NK-92 (cell line): ENCODE results near the gene MYOCOS.
"Not testable (repeated sequence)": the region's sequence is repeated elsewhere in the genome, so short reads cannot be mapped to it uniquely, and the experiment has no call there.

Source experiments
- DNase-seq: peaks from one replicate; lab custom pipeline; 2025; ENCODE audit not compliant: unreplicated experiment; lab: John Stamatoyannopoulos, UW

Gene MYOCOS

GRCh38 chr1:171656206-171656605 is 34.2 kb downstream of the MYOCOS start:
- DNase-seq, result not testable (repeated sequence)

- no peak for DNase-seq
Measured at GRCh38 chr1:171661076-171661650, 39.1 kb downstream of the MYOCOS start.

DNA sequence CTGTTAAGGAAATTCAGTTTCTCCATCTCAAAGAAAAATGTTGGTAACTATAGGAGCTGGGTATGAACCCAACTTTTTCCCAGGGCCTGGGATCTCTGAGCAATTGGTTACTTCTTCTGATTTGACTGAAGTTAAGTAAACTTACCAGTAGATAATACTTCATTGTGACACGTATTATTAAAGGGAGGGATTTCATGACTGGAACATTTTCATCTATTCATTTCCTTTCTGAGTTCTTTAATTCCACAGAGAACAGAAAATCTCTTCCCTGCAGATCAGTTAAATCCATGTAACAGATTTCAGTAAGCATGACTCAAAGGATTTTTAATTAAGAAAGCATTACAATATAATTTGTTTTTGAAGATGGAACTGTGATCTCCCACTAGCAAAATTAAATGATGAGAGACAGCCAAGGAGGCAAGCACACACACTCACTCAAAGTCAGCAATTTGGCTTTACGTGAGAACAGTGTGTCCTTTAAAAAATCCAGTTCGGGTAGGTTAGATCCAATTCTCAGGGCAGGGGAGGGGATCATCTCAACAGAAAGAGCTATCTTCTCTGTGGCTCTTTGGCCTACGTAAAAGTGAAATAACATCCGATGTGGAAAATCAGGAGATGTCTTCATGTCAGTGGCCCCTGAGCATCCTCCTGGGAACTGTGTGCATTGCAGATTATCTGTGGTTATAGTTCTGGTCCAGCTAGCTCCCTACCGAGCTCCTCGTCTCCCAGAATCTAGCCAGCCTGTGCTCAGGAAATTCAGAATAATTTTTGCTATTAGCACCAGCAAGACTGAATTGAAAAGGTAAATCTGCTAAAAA is 41.2 kb downstream of the MYOCOS start:
- no peak for DNase-seq

DNA sequence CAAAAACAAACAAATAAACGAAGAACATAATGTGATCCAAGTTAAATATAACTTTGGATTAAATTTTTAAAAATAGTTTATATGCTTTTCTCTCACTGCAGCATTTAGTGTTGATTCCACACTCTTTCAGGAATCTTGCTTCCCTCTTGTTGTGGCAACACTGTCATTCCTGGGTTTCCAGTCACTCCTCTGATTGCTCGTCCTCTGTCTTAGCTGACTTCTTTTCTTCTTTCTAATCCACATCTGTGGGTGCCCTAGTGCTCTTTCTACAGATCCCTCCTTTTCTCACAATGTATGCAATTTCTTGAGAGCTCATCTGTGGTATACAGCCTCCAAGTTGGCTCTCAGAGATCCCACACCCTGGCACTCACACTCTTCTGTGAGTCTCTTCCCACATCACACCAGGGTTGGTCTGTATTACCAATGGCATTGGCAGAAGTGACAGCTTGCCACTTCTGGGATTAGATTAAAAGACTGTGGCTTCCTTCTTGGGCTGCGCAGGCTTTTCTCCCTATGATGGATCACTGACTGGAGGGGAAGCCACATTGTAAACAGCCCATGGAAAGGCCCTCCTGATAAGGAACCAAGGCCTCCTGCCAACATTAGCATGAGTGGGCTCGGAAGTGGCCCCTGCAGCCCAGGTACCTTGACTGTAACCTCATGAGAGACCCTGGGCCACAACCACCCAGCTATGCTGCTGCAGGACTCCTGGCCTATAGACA is 42.0 kb downstream of the MYOCOS start:
- no peak for DNase-seq

- no peak for DNase-seq
Measured at GRCh38 chr1:171664976-171665375, 42.9 kb downstream of the MYOCOS start.

DNA sequence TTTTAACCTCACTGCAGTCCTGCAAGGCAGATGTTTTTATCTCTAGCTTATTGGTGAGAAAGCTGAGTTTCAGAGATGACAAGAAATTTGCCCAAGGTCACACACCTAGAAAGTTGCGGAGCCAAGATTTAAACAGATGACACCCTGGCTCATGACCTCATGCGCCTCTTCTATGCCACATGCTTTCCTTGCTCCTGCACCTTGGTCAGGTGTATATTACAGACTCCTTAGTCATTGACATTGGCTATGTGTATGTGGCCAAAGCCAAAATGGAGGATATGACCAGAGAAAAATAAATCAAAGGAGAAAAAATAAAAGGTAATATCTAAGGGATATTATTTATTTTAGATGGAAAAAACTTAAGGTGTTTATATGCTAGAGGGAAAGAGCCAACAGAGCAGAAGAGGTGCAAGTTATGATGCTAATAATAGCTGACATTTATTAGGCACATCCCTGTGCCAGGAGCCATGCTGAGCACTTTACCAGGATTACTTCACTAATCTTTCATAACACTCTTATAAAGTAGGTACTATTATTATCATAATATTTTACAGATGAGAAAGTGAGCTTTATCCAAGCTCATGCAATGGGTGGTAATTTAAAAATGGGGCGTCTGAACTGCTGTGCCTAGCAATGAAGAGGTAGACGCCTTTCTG is 44.2 kb downstream of the MYOCOS start:
- no peak for DNase-seq

GRCh38 chr1:171668372-171668771 is 46.3 kb downstream of the MYOCOS start:
- DNase-seq, result no peak

DNA sequence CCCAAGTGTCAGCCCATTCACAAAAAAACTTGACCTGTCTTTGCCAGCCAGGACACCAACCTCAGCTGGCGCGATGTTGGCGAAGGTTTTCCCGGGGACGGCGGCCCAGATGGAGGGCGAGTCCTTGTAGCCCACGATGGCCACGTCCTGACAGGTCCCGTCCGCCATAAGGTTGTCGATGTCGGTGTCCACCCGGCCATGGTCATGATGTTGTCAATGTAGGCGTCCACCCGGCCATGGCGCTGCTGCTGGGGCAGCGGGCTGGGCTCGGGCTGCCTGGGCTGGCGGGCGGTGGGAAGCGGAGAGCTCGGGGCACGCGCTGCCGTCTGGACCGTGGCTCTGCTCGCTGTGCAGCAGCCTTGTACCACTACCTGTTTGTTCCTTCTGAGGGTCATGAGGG is 48.7 kb downstream of the MYOCOS start:
- no peak for DNase-seq

DNA sequence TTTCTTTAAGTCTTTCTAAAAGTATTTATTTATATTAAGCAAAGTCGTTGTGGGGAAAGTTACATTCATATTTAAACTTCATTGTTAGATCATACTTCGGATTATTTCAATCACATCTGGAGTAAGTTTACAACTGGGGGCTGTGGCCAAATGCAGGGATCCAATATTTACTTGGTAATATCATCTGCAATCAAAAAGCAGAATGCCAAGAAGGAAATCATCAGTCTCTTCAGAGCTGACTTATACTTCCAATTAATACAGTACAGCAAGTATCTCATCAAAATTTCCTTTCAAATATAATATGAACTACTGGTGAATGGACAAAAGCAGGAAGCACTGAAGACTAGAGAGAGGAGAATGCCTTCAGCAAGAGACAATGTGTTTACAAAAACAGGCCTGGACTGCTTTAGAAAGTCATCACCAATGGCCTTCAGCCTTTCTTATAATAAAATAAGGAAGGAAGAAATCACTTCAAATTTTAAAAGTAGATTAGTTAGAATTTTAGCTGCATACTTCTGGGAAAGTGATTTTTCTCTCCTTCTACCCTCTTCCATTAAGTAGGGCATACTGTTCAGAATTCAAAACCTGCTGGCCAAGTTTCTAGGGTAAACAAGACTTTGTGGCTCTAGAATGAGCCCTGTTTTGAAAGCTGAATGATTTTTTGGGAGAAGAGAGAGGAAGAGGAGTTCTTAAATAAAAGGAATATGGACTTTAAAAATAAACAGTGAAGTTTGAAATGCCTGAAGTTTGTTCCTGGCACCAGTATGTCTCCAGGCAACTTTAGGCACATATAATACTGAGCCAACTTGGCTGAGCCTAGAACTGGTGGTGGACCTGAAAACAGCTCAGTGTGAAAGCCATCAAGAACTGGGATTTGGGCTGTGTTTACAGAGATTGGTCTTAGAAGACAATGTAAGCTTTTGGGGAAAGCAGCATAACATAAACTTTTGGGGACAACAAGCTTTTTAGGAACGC is 52.7 kb downstream of the MYOCOS start:
- DNase-seq, result no peak
